Liver (tissue), 9 donors: Measurements from ENCODE around the gene STK4. TPM values are rescaled to one million over a fixed set of nuclear protein-coding genes. Genes with fewer than 3 reads are reported as not detected.
A peak's percentile ranks its signal among the peaks of the same experiment; 100 is the strongest.

ENCODE experiments used
- DNase-seq: peaks from one replicate; pipeline ENCODE4 v3.0.0-alpha.2; 2017; ENCODE audit warnings: low spot score
- H3K27ac ChIP-seq, 2 donors: one replicate each; pipeline ENCODE4 v1.7.0; 2013; ENCODE audit warnings: inconsistent platforms in 2 of 2, low read length in 2 of 2, control low read depth in 1 of 2, low read depth in 1 of 2, mild to moderate bottlenecking in 1 of 2
- H3K27me3 ChIP-seq, 4 donors: one replicate each; pipeline versions ENCODE4 v1.6.1 to v1.7.0; 2013; ENCODE audit warnings: low read length in 3 of 4, inconsistent platforms in 1 of 4, mild to moderate bottlenecking in 1 of 4, moderate library complexity in 1 of 4; ENCODE audit not compliant: control insufficient read depth in 4 of 4, insufficient read depth in 4 of 4
- H3K36me3 ChIP-seq, 4 donors: one replicate each; pipeline versions ENCODE4 v1.6.1 to v1.7.0; 2013; ENCODE audit warnings: low read length in 3 of 4, mild to moderate bottlenecking in 3 of 4, low read depth in 1 of 4, moderate library complexity in 1 of 4; ENCODE audit not compliant: control insufficient read depth in 4 of 4, insufficient read depth in 3 of 4
- H3K4me1 ChIP-seq, 4 donors: one replicate each; pipeline versions ENCODE4 v1.6.1 to v1.7.0; 2013; ENCODE audit warnings: low read length in 3 of 4, mild to moderate bottlenecking in 3 of 4, moderate library complexity in 1 of 4; ENCODE audit not compliant: control insufficient read depth in 4 of 4, insufficient read depth in 4 of 4
- H3K4me3 ChIP-seq, 3 donors: one replicate each; pipeline versions ENCODE4 v1.6.1 to v1.7.0; 2013; ENCODE audit warnings: low read length in 3 of 3, control low read depth in 1 of 3, low read depth in 1 of 3, mild to moderate bottlenecking in 1 of 3
- H3K9ac ChIP-seq, 2 donors: one replicate each; pipeline ENCODE4 v1.7.0; 2013; ENCODE audit warnings: low read length in 2 of 2, mild to moderate bottlenecking in 2 of 2, moderate library complexity in 2 of 2, control low read depth in 1 of 2, low read depth in 1 of 2
- H3K9me3 ChIP-seq, 4 donors: one replicate each; pipeline versions ENCODE4 v1.6.1 to v1.7.0; 2013; ENCODE audit warnings: low read length in 3 of 4; ENCODE audit not compliant: control insufficient read depth in 4 of 4
- ATF3 ChIP-seq: IDR thresholded peaks from 2 replicates; pipeline ENCODE4 v1.6.1; 2016; ENCODE audit warnings: antibody characterized with exemption
- CTCF ChIP-seq: fragments of 150-350 bp; IDR thresholded peaks from 2 replicates; pipeline ENCODE4 v1.5.1; 2017; ENCODE audit warnings: improper control_type of control experiment, low read depth, low read length; ENCODE audit not compliant: missing input control
- EGR1 ChIP-seq, 2 donors: IDR thresholded peaks; 2 replicates each; pipeline ENCODE4 v1.6.1; 2016 to 2018; ENCODE audit warnings: antibody characterized with exemption in 2 of 2, low read depth in 2 of 2
- FOXA1 ChIP-seq: IDR thresholded peaks from 2 replicates; pipeline ENCODE4 v1.6.1; 2016; ENCODE audit warnings: antibody characterized with exemption
- FOXA2 ChIP-seq: IDR thresholded peaks from 2 replicates; pipeline ENCODE4 v1.6.1; 2016; ENCODE audit warnings: antibody characterized with exemption
- GABPA ChIP-seq, 2 donors: IDR thresholded peaks in 1 of 2; conservative IDR thresholded peaks in 1 of 2; 2 replicates each; pipeline ENCODE4 v1.6.1; 2016; ENCODE audit warnings: antibody characterized with exemption in 2 of 2, mild to moderate bottlenecking in 1 of 2, moderate library complexity in 1 of 2
- HNF4A ChIP-seq, 2 donors: conservative IDR thresholded peaks; 2 replicates each; pipeline ENCODE4 v1.6.1; 2016; ENCODE audit warnings: antibody characterized with exemption in 2 of 2, mild to moderate bottlenecking in 2 of 2
- HNF4G ChIP-seq: IDR thresholded peaks from 2 replicates; pipeline ENCODE4 v1.6.1; 2016; ENCODE audit warnings: antibody characterized with exemption
- JUND ChIP-seq, 2 donors: IDR thresholded peaks; 2 replicates each; pipeline ENCODE4 v1.6.1; 2016; ENCODE audit warnings: antibody characterized with exemption in 2 of 2
- MAX ChIP-seq: IDR thresholded peaks from 2 replicates; pipeline ENCODE4 v1.6.1; 2016; ENCODE audit warnings: antibody characterized with exemption
- NR2F2 ChIP-seq: IDR thresholded peaks from 2 replicates; pipeline ENCODE4 v1.6.1; 2016; ENCODE audit warnings: antibody characterized with exemption
- RAD21 ChIP-seq, 2 donors: IDR thresholded peaks; 2 replicates each; pipeline ENCODE4 v1.6.1; 2016; ENCODE audit warnings: antibody characterized with exemption in 2 of 2, mild to moderate bottlenecking in 2 of 2
- REST ChIP-seq: IDR thresholded peaks from 2 replicates; pipeline ENCODE4 v1.6.1; 2016; ENCODE audit warnings: antibody characterized with exemption, mild to moderate bottlenecking
- RXRA ChIP-seq, 2 donors: IDR thresholded peaks; 2 replicates each; pipeline ENCODE4 v1.6.1; 2017 to 2018; ENCODE audit warnings: antibody characterized with exemption in 2 of 2, mild to moderate bottlenecking in 1 of 2
- SP1 ChIP-seq: IDR thresholded peaks from 2 replicates; pipeline ENCODE4 v1.6.1; 2018; ENCODE audit warnings: antibody characterized with exemption, mild to moderate bottlenecking
- TAF1 ChIP-seq: conservative IDR thresholded peaks from 2 replicates; pipeline ENCODE4 v1.6.1; 2016; ENCODE audit warnings: antibody characterized with exemption, mild to moderate bottlenecking
- YY1 ChIP-seq: IDR thresholded peaks from 2 replicates; pipeline ENCODE4 v1.6.1; 2016; ENCODE audit warnings: antibody characterized with exemption, mild to moderate bottlenecking
- ZBTB33 ChIP-seq: IDR thresholded peaks from 2 replicates; pipeline ENCODE4 v1.6.1; 2016; ENCODE audit warnings: antibody characterized with exemption
- WGBS: extraction: QIAGEN DNeasy Blood & Tissue Kit; methylation state at CpG from one replicate; pipeline ENCODE4 v1.1.7; 2013; 5-methylcytosine and 5-hydroxymethylcytosine counted together
- polyA plus RNA-seq, 2 donors: library from polyadenylated mRNA; stranded (reverse) in 1 of 2; unstranded in 1 of 2; fragments of 200-250 nt in 1 of 2; fragments of >200 nt in 1 of 2; fragmentation: Nextera tagmentation in 1 of 2; extraction: Ambion mirVana in 1 of 2; gene quantifications; one replicate each; pipeline versions ENCODE4 v1.2.1 to v1.2.3, GENCODE V29; 2013 to 2015
- total RNA-seq, 2 donors: library from RNA; depleted of rRNA; stranded (reverse); fragments of >200 nt; gene quantifications; one replicate each; pipeline ENCODE4 v1.2.3, GENCODE V29; 2014
- donor health status: healthy.
- donor health status: healthy.
- donor health status: healthy.
- donor health status: healthy.
- donor health status: healthy.

STK4 gene
- total and polyA plus RNA-seq, 4 donors, result 3.7 to 20.8 (median 13.9) TPM

- Histone ChIP-seq H3K27ac (no peak overlapping the region), H3K27me3 (no peaks in the 10 kb centered on the region), H3K36me3 (no peaks in the 10 kb centered on the region), H3K9me3 (no peaks in the 10 kb centered on the region), H3K4me1 (peaks cover 0 to 6% (median under 1%) of the 10 kb centered on the region in 4 donors), H3K9ac (no peak overlapping the region), H3K4me3 (no peak overlapping the region)
- 100% methylated on average over 1 of the region's 1 CpG for WGBS
- DNase-seq, result no peak
- no peak for TF ChIP-seq SP1
- no peak for TF ChIP-seq HNF4G
- no peak for TF ChIP-seq ZBTB33
- no peak for TF ChIP-seq RXRA (IDR thresholded peaks at IDR 0.05)
- no peak for TF ChIP-seq EGR1 (IDR thresholded peaks at IDR 0.05; ENCODE audit: low read depth in 2 of 2)
- TF ChIP-seq YY1, result no peak
- no peak for TF ChIP-seq NR2F2
- no peak for TF ChIP-seq HNF4A (conservative IDR thresholded peaks at IDR 0.05)
- TF ChIP-seq CTCF, result no peak
- no peak for TF ChIP-seq RAD21 (IDR thresholded peaks at IDR 0.05)
Observed at GRCh38 chr20:45042978-45043377, 76.7 kb downstream of the STK4 start.

GRCh38 chr20:45044084-45044573, 77.8 kb downstream of the STK4 start:
- no peaks in the 10 kb centered on the region for H3K36me3 ChIP-seq
- H3K4me3 ChIP-seq, result no peak overlapping the region
- no peaks in the 10 kb centered on the region for H3K27me3 ChIP-seq
- TF ChIP-seq SP1 (no peak), JUND (IDR thresholded peaks at IDR 0.05) (no peak), HNF4G (peak; percentile 7), YY1 (no peak), GABPA (IDR thresholded peaks at IDR 0.05 in 1 of 2, conservative IDR thresholded peaks at IDR 0.05 in 1 of 2) (no peak), ZBTB33 (no peak), EGR1 (IDR thresholded peaks at IDR 0.05; ENCODE audit: low read depth in 2 of 2) (no peak), FOXA2 (no peak), RXRA (IDR thresholded peaks at IDR 0.05) (no peak), MAX (no peak), CTCF (peak; percentile 94), ATF3 (no peak), REST (no peak), HNF4A (conservative IDR thresholded peaks at IDR 0.05) (peak in 1 of 2 donors; percentile 24), TAF1 (no peak), NR2F2 (no peak), FOXA1 (no peak), RAD21 (IDR thresholded peaks at IDR 0.05) (peak; percentile 94 to 95)
- H3K4me1 ChIP-seq, result peaks cover 0 to 6% (median under 1%) of the 10 kb centered on the region in 4 donors
- H3K9me3 ChIP-seq, result no peaks in the 10 kb centered on the region
- H3K9ac ChIP-seq, result no peak overlapping the region
- H3K27ac ChIP-seq, result no peak overlapping the region
- 25% methylated on average over 5 of the region's 5 CpGs for WGBS
- no peak for DNase-seq
